Measurements from ENCODE around the gene COG3.

GRCh38 chr13:45441633-45442032, 23.1 kb upstream of the COG3 start:
- TF ChIP-seq POLR2A (IDR thresholded peaks at IDR 0.05) (no peak), CTCF (IDR thresholded peaks at IDR 0.05) (peak in 1 of 6 experiments; percentile 12)
